Measurements from ENCODE around the gene LIMS1. TPM values are rescaled to one million over a fixed set of nuclear protein-coding genes. Genes with fewer than 3 reads are reported as not detected.

The LIMS1 gene
- total and polyA plus RNA-seq, 4 donors: 26.7 to 102 (median 90.4) TPM

DNA sequence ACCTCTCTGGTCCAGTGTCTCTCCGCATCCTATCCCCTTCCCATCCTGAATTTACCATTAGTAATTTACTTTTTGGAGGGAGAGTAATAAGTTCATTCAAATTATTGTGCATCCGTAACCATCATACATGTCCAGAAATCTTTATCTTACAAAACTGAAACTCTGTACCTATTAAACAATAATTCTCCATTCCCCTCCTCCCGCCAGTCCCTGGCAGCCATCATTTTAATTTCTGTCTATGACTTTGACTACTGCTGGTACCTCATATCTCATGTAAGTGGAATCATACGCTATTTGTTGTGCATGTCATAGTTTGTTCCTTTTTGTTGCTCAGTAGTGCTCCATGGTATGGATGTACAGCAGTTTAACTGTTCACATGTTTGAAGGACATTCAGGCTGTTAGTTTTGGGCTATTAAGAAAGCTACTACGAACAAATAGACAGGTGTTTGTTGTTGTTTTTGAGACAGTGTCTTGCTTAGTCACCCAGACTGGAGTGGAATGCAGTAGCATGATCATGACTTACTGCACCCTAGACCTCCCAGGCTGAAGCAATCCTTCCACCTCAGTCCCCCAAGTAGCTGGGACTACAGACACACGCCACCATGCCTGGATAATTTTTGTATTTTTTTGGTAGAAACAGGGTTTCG, 2.0 kb downstream of the LIMS1 start:
- peaks cover 0 to 26% (median 11%) of the 10 kb centered on the region in 5 donors for H3K4me1 ChIP-seq (ENCODE audit: control insufficient read depth in 5 of 5, insufficient read depth in 5 of 5, low read length in 5 of 5)
- no peaks in the 10 kb centered on the region for H3K9me3 ChIP-seq (ENCODE audit: control insufficient read depth in 4 of 4, insufficient read depth in 3 of 4, low read length in 3 of 4)
- no peak overlapping the region for H3K27ac ChIP-seq (ENCODE audit: low read depth in 1 of 2, low read length in 1 of 2)
- no peak for DNase-seq
- no peaks in the 10 kb centered on the region for H3K27me3 ChIP-seq (ENCODE audit: control insufficient read depth in 3 of 3, insufficient read depth in 3 of 3, low read length in 2 of 3)
- WGBS, 2 donors: 86 to 93% methylated on average over 7 of the region's 7 CpGs
- no peak for ATAC-seq (ENCODE audit: insufficient read depth, low FRiP score)
- peak overlapping the region in 1 of 2 donors; percentile 96 for H3K9ac ChIP-seq (ENCODE audit: insufficient read depth in 1 of 2, low read length in 2 of 2)
- no peak for TF ChIP-seq CTCF (IDR thresholded peaks at IDR 0.05; ENCODE audit: control extremely low read depth, extremely low read depth)
- H3K36me3 ChIP-seq (ENCODE audit: control insufficient read depth in 4 of 4, insufficient read depth in 4 of 4, low read length in 4 of 4): no peaks in the 10 kb centered on the region
- no peak overlapping the region for H3K4me3 ChIP-seq

GRCh38 chr2:108536911-108537310, 2.6 kb downstream of the LIMS1 start:
- H3K27ac ChIP-seq (ENCODE audit: low read depth in 1 of 2, low read length in 1 of 2): no peak overlapping the region
- no peak for DNase-seq
- no peak overlapping the region for H3K9ac ChIP-seq (ENCODE audit: insufficient read depth in 1 of 2, low read length in 2 of 2)
- WGBS, 2 donors: 91 to 92% methylated on average over 5 of the region's 5 CpGs
- no peak overlapping the region for H3K4me3 ChIP-seq
- no peaks in the 10 kb centered on the region for H3K27me3 ChIP-seq (ENCODE audit: control insufficient read depth in 3 of 3, insufficient read depth in 3 of 3, low read length in 2 of 3)
- no peaks in the 10 kb centered on the region for H3K36me3 ChIP-seq (ENCODE audit: control insufficient read depth in 4 of 4, insufficient read depth in 4 of 4, low read length in 4 of 4)
- H3K9me3 ChIP-seq (ENCODE audit: control insufficient read depth in 4 of 4, insufficient read depth in 3 of 4, low read length in 3 of 4): no peaks in the 10 kb centered on the region
- H3K4me1 ChIP-seq (ENCODE audit: control insufficient read depth in 5 of 5, insufficient read depth in 5 of 5, low read length in 5 of 5): peaks cover 0 to 33% (median 13%) of the 10 kb centered on the region in 5 donors
- TF ChIP-seq CTCF (IDR thresholded peaks at IDR 0.05; ENCODE audit: control extremely low read depth, extremely low read depth): no peak
- no peak for ATAC-seq (ENCODE audit: insufficient read depth, low FRiP score)

- Histone ChIP-seq H3K4me1 (ENCODE audit: control insufficient read depth in 5 of 5, insufficient read depth in 5 of 5, low read length in 5 of 5) (peaks cover 0 to 39% (median 19%) of the 10 kb centered on the region in 5 donors), H3K4me3 (no peak overlapping the region), H3K9ac (ENCODE audit: insufficient read depth in 1 of 2, low read length in 2 of 2) (no peak overlapping the region), H3K36me3 (ENCODE audit: control insufficient read depth in 4 of 4, insufficient read depth in 4 of 4, low read length in 4 of 4) (no peaks in the 10 kb centered on the region), H3K9me3 (ENCODE audit: control insufficient read depth in 4 of 4, insufficient read depth in 3 of 4, low read length in 3 of 4) (no peaks in the 10 kb centered on the region), H3K27me3 (ENCODE audit: control insufficient read depth in 3 of 3, insufficient read depth in 3 of 3, low read length in 2 of 3) (no peaks in the 10 kb centered on the region), H3K27ac (ENCODE audit: low read depth in 1 of 2, low read length in 1 of 2) (no peak overlapping the region)
- DNase-seq (no peak), ATAC-seq (ENCODE audit: insufficient read depth, low FRiP score) (no peak)
- 76 to 83% methylated on average over 5 of the region's 5 CpGs for WGBS, 2 donors
- TF ChIP-seq CTCF (IDR thresholded peaks at IDR 0.05; ENCODE audit: control extremely low read depth, extremely low read depth): no peak
Observed at GRCh38 chr2:108538000-108538625, 3.8 kb downstream of the LIMS1 start.

All from lung (tissue), 12 donors.